ENCODE results near the gene KCNK7. TPM values are rescaled to one million over a fixed set of nuclear protein-coding genes. Genes with fewer than 3 reads are reported as not detected.

The KCNK7 gene
- total and polyA plus RNA-seq, 4 donors: 0.46 to 2.8 (median 1.3) TPM

- Histone ChIP-seq H3K36me3 (ENCODE audit: control insufficient read depth in 4 of 4, insufficient read depth in 4 of 4, low read length in 4 of 4) (peaks cover 0 to 9% (median 4%) of the 10 kb centered on the region in 4 donors), H3K9me3 (ENCODE audit: control insufficient read depth in 4 of 4, insufficient read depth in 3 of 4, low read length in 3 of 4) (no peaks in the 10 kb centered on the region), H3K27ac (ENCODE audit: low read depth in 1 of 2, low read length in 1 of 2) (peak overlapping the region; percentile 88 to 95), H3K9ac (ENCODE audit: insufficient read depth in 1 of 2, low read length in 2 of 2) (peak overlapping the region; percentile 11 to 49), H3K4me3 (no peak overlapping the region), H3K27me3 (ENCODE audit: control insufficient read depth in 3 of 3, insufficient read depth in 3 of 3, low read length in 2 of 3) (no peaks in the 10 kb centered on the region), H3K4me1 (ENCODE audit: control insufficient read depth in 5 of 5, insufficient read depth in 5 of 5, low read length in 5 of 5) (peaks cover 5 to 58% (median 29%) of the 10 kb centered on the region in 5 donors)
- peak in 2 of 3 donors; percentile 58 to 59 for DNase-seq
- WGBS, 2 donors: 9 to 10% methylated on average over 11 of the region's 11 CpGs
- no peak for TF ChIP-seq CTCF (IDR thresholded peaks at IDR 0.05; ENCODE audit: control extremely low read depth, extremely low read depth)
- ATAC-seq (ENCODE audit: insufficient read depth, low FRiP score): no peak
These were observed 23.7 kb downstream of the KCNK7 start for GRCh38 chr11:65571940-65572339.

GRCh38 chr11:65571420-65571819 lies 24.2 kb downstream of the KCNK7 start:
- Histone ChIP-seq H3K27me3 (ENCODE audit: control insufficient read depth in 3 of 3, insufficient read depth in 3 of 3, low read length in 2 of 3) (no peaks in the 10 kb centered on the region), H3K9ac (ENCODE audit: insufficient read depth in 1 of 2, low read length in 2 of 2) (no peak overlapping the region), H3K4me1 (ENCODE audit: control insufficient read depth in 5 of 5, insufficient read depth in 5 of 5, low read length in 5 of 5) (peaks cover 5 to 53% (median 27%) of the 10 kb centered on the region in 5 donors), H3K9me3 (ENCODE audit: control insufficient read depth in 4 of 4, insufficient read depth in 3 of 4, low read length in 3 of 4) (no peaks in the 10 kb centered on the region), H3K4me3 (peak overlapping the region; percentile 20), H3K27ac (ENCODE audit: low read depth in 1 of 2, low read length in 1 of 2) (peak overlapping the region in 1 of 2 donors; percentile 95), H3K36me3 (ENCODE audit: control insufficient read depth in 4 of 4, insufficient read depth in 4 of 4, low read length in 4 of 4) (peaks cover 0 to 11% (median 4%) of the 10 kb centered on the region in 4 donors)
- 79 to 91% methylated on average over 9 of the region's 9 CpGs for WGBS, 2 donors
- DNase-seq (no peak), ATAC-seq (ENCODE audit: insufficient read depth, low FRiP score) (no peak)
- no peak for TF ChIP-seq CTCF (IDR thresholded peaks at IDR 0.05; ENCODE audit: control extremely low read depth, extremely low read depth)

GRCh38 chr11:65569973-65570918 lies 25.4 kb downstream of the KCNK7 start, which contains the start of gene ZNRD2:
ZNRD2 (plus strand) TSS chr11:65570477; CDS start chr11:65570492, 15 bp downstream.
- H3K36me3 ChIP-seq (ENCODE audit: control insufficient read depth in 4 of 4, insufficient read depth in 4 of 4, low read length in 4 of 4): peaks cover 0 to 9% (median 4%) of the 10 kb centered on the region in 4 donors
- WGBS, 2 donors: 0% methylated on average over 89 of the region's 89 CpGs
- H3K9me3 ChIP-seq (ENCODE audit: control insufficient read depth in 4 of 4, insufficient read depth in 3 of 4, low read length in 3 of 4): no peaks in the 10 kb centered on the region
- H3K27ac ChIP-seq (ENCODE audit: low read depth in 1 of 2, low read length in 1 of 2): peak within 1 kb of the TSS; percentile 88 to 95
- no peak for TF ChIP-seq CTCF (IDR thresholded peaks at IDR 0.05; ENCODE audit: control extremely low read depth, extremely low read depth)
- DNase-seq (peak; percentile 98 to 99 (median 99)), ATAC-seq (ENCODE audit: insufficient read depth, low FRiP score) (peak; percentile 82)
- peak within 1 kb of the TSS; percentile 34 to 88 for H3K9ac ChIP-seq (ENCODE audit: insufficient read depth in 1 of 2, low read length in 2 of 2)
- H3K4me1 ChIP-seq (ENCODE audit: control insufficient read depth in 5 of 5, insufficient read depth in 5 of 5, low read length in 5 of 5): peaks cover 5 to 46% (median 24%) of the 10 kb centered on the region in 5 donors
- H3K4me3 ChIP-seq: peak within 1 kb of the TSS; percentile 70
- H3K27me3 ChIP-seq (ENCODE audit: control insufficient read depth in 3 of 3, insufficient read depth in 3 of 3, low read length in 2 of 3): no peaks in the 10 kb centered on the region
